Suppressor macrophage treated with lipopolysaccharide for 4 hours (primary cell): ENCODE data around the gene SCRN1.

Experiments
- DNase-seq: peaks from one replicate; pipeline ENCODE4 v3.0.0-alpha.2; 2020

The SCRN1 gene

GRCh38 chr7:30003098-30003497 is 13.5 kb upstream of the SCRN1 start:
- DNase-seq, result no peak

GRCh38 chr7:30001998-30002397 is 12.4 kb upstream of the SCRN1 start:
- no peak for DNase-seq

GRCh38 chr7:29998489-29998888 is 8.9 kb upstream of the SCRN1 start:
- DNase-seq, result no peak

GRCh38 chr7:29996321-29996720 is 6.7 kb upstream of the SCRN1 start:
- DNase-seq, result no peak

GRCh38 chr7:29995652-29996051 is 6.1 kb upstream of the SCRN1 start:
- no peak for DNase-seq

GRCh38 chr7:29993140-29993539 is 3.5 kb upstream of the SCRN1 start:
- DNase-seq, result no peak

GRCh38 chr7:29991937-29992336 is 2.3 kb upstream of the SCRN1 start:
- DNase-seq, result no peak

- DNase-seq, result no peak
Measured at GRCh38 chr7:29990931-29991330, 1.3 kb upstream of the SCRN1 start.

GRCh38 chr7:29988424-29989256 is 961 bp downstream of the SCRN1 start:
- peak; percentile 35 for DNase-seq

GRCh38 chr7:29987811-29988317 is 1.7 kb downstream of the SCRN1 start:
- peak; percentile 77 for DNase-seq

- peak; percentile 35 for DNase-seq
Measured at GRCh38 chr7:29987083-29987482, 2.5 kb downstream of the SCRN1 start.

GRCh38 chr7:29980151-29980550 is 9.4 kb downstream of the SCRN1 start:
- no peak for DNase-seq

- no peak for DNase-seq
Measured at GRCh38 chr7:29977886-29978651, 11.5 kb downstream of the SCRN1 start.

- DNase-seq, result peak; percentile 61
Measured at GRCh38 chr7:29976673-29977415, 12.8 kb downstream of the SCRN1 start.

GRCh38 chr7:29976266-29976665 is 13.3 kb downstream of the SCRN1 start:
- peak; percentile 45 for DNase-seq

GRCh38 chr7:29975561-29975960 is 14.0 kb downstream of the SCRN1 start:
- no peak for DNase-seq

GRCh38 chr7:29974286-29974685 is 15.3 kb downstream of the SCRN1 start:
- no peak for DNase-seq

GRCh38 chr7:29972315-29972669 is 17.3 kb downstream of the SCRN1 start:
- DNase-seq, result no peak

GRCh38 chr7:29971566-29972314 is 17.9 kb downstream of the SCRN1 start:
- DNase-seq, result no peak

- DNase-seq, result no peak
Measured at GRCh38 chr7:29970158-29970557, 19.4 kb downstream of the SCRN1 start.

GRCh38 chr7:29969738-29970137 is 19.9 kb downstream of the SCRN1 start:
- DNase-seq, result no peak

GRCh38 chr7:29968683-29969395 is 20.8 kb downstream of the SCRN1 start:
- no peak for DNase-seq
